Heart left ventricle (tissue), 16 donors: Measurements from ENCODE around the gene C6orf132. TPM values are rescaled to one million over a fixed set of nuclear protein-coding genes. Genes with fewer than 3 reads are reported as not detected.

Source experiments
- ATAC-seq, 4 donors: fragments of 200-7000 bp; cut with Tn5 transposase; one replicate each; pipeline ENCODE4 v1.9.1; 2020 to 2022; ENCODE audit warnings: moderate library complexity in 4 of 4, mild to moderate bottlenecking in 3 of 4, moderate number of reproducible peaks in 1 of 4
- DNase-seq, 5 donors: peaks; one replicate each; pipeline ENCODE4 v3.0.0-alpha.2; 2020
- H3K27ac ChIP-seq, 12 donors: fragments of 200-600 bp; sonication (generic) in 4 of 12; one replicate each; pipeline versions ENCODE4 v1.5.0 to v1.8.0; 2016 to 2022; ENCODE audit warnings: mild to moderate bottlenecking in 2 of 12
- H3K27me3 ChIP-seq, 9 donors: fragments of 200-600 bp; sonication (generic) in 2 of 9; one replicate each; pipeline versions ENCODE4 v1.5.1 to v1.8.0; 2016 to 2022; ENCODE audit warnings: mild to moderate bottlenecking in 3 of 9
- H3K36me3 ChIP-seq, 9 donors: fragments of 200-600 bp; sonication (generic) in 2 of 9; one replicate each; pipeline versions ENCODE4 v1.5.0 to v1.8.0; 2018 to 2022; ENCODE audit warnings: mild to moderate bottlenecking in 2 of 9
- H3K4me1 ChIP-seq, 12 donors: fragments of 200-600 bp; sonication (generic) in 4 of 12; one replicate each; pipeline versions ENCODE4 v1.5.0 to v1.8.0; 2016 to 2022; ENCODE audit warnings: mild to moderate bottlenecking in 3 of 12
- H3K4me3 ChIP-seq, 12 donors: fragments of 200-600 bp; sonication (generic) in 4 of 12; one replicate each; pipeline versions ENCODE4 v1.5.0 to v1.8.0; 2017 to 2022; ENCODE audit warnings: mild to moderate bottlenecking in 9 of 12, moderate library complexity in 4 of 12
- H3K9me3 ChIP-seq, 12 donors: fragments of 200-600 bp; sonication (generic) in 4 of 12; one replicate each; pipeline versions ENCODE4 v1.5.0 to v1.8.0; 2016 to 2022; ENCODE audit warnings: mild to moderate bottlenecking in 1 of 12
- POLR2A ChIP-seq, 2 donors: fragments of 450-650 bp; IDR thresholded peaks; one replicate each; pipeline ENCODE4 v1.6.1; 2017; ENCODE audit warnings: antibody characterized with exemption in 2 of 2, mild to moderate bottlenecking in 2 of 2, moderate library complexity in 2 of 2
- WGBS, 4 donors: extraction: QIAGEN DNeasy Blood & Tissue Kit in 2 of 4; methylation state at CpG; one replicate each; pipeline versions ENCODE4 v1.1.5 to v1.1.7; 2013 to 2018; 5-methylcytosine and 5-hydroxymethylcytosine counted together
- intact Hi-C, 10 donors: fragments of 100-400 bp; cut with DNase I; formaldehyde crosslinking; loops; one replicate each; pipeline versions ENCODE4 v1.11.1 to v1.14.2; 2022
- polyA plus RNA-seq, 2 donors: library from polyadenylated mRNA; stranded (reverse); fragments of 200-250 nt; gene quantifications; one replicate each; pipeline ENCODE4 v1.2.3, GENCODE V29; 2013
- total RNA-seq, 9 donors: library from RNA; depleted of rRNA in 2 of 9; stranded (reverse); fragments of >200 nt in 2 of 9; fragmentation: NEBNext Ultra II Directional in 3 of 9; extraction: Animal tissue kit (Norgen Biotek cat#: 25700) in 3 of 9; gene quantifications; one replicate each; pipeline versions ENCODE4 v1.1.0 to v1.2.4, GENCODE V29; 2016 to 2023
- TF ChIP-seq, protein P1 (sequence below), 12 donors: fragments of 200-600 bp; sonication (generic) in 4 of 12; IDR thresholded peaks; one replicate each; pipeline versions ENCODE4 v1.5.0 to v1.8.0; 2018 to 2022; ENCODE audit warnings: antibody characterized with exemption in 12 of 12, mild to moderate bottlenecking in 5 of 12
- donor health status: ischemic (EF 13 %, LVEDD 7.1; RV severe dilation, severe dysfunction).
- donor health status: healthy with polysubstance abuse.
- donor health status: DM: no; HTN: yes; CAD: no.
- donor health status: DM: no; HTN: no; CAD: no.
- donor health status: ischemic (EF 25% LVEDD 6.9; RV normal size, moderate dysfunction).
- donor health status: ischemic (EF 25% LVEDD 5.7; RV mildly dilated, moderate dysfunction).
- donor health status: healthy.
- donor health status: DM: yes; HTN: yes; CAD: no.
- donor health status: ischemic (EF 35%, LVEDD 5.7; RV mildly dilated, moderate dysfunction).
- donor health status: nonischemic (EF 11% LVEDD 7.7; RV severe dilation, severe dysfunction).
- donor health status: DM: yes; HTN: yes; CAD: no.
- donor health status: PGD.
- donor health status: ischemic (EF 29% LVEDD 5.4; RV normal size, mild dysfunction).
- donor health status: nonischemic (EF 23%, LVEDD 6.1; RV moderate dilation, normal function).

C6orf132 gene
- total and polyA plus RNA-seq, 11 donors = 0.30 to 5.7 (median 2.2) TPM

- Histone ChIP-seq H3K27ac (no peak overlapping the region), H3K36me3 (no peaks in the 10 kb centered on the region), H3K27me3 (no peaks in the 10 kb centered on the region), H3K4me3 (no peak overlapping the region), H3K4me1 (peaks cover 0 to 18% (median 2%) of the 10 kb centered on the region in 12 donors), H3K9me3 (no peaks in the 10 kb centered on the region)
- WGBS, 4 donors = 96 to 100% (median 99%) methylated on average over 1 of the region's 1 CpG
- ATAC-seq (no peak), DNase-seq (no peak)
- TF ChIP-seq POLR2A (IDR thresholded peaks at IDR 0.05) = no peak
- TF ChIP-seq, protein P1, sequence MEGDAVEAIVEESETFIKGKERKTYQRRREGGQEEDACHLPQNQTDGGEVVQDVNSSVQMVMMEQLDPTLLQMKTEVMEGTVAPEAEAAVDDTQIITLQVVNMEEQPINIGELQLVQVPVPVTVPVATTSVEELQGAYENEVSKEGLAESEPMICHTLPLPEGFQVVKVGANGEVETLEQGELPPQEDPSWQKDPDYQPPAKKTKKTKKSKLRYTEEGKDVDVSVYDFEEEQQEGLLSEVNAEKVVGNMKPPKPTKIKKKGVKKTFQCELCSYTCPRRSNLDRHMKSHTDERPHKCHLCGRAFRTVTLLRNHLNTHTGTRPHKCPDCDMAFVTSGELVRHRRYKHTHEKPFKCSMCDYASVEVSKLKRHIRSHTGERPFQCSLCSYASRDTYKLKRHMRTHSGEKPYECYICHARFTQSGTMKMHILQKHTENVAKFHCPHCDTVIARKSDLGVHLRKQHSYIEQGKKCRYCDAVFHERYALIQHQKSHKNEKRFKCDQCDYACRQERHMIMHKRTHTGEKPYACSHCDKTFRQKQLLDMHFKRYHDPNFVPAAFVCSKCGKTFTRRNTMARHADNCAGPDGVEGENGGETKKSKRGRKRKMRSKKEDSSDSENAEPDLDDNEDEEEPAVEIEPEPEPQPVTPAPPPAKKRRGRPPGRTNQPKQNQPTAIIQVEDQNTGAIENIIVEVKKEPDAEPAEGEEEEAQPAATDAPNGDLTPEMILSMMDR (IDR thresholded peaks at IDR 0.05) = no peak
- intact Hi-C loops = no loop called here
Observed at GRCh38 chr6:42095094-42095493, 47.3 kb downstream of the C6orf132 start.

DNA sequence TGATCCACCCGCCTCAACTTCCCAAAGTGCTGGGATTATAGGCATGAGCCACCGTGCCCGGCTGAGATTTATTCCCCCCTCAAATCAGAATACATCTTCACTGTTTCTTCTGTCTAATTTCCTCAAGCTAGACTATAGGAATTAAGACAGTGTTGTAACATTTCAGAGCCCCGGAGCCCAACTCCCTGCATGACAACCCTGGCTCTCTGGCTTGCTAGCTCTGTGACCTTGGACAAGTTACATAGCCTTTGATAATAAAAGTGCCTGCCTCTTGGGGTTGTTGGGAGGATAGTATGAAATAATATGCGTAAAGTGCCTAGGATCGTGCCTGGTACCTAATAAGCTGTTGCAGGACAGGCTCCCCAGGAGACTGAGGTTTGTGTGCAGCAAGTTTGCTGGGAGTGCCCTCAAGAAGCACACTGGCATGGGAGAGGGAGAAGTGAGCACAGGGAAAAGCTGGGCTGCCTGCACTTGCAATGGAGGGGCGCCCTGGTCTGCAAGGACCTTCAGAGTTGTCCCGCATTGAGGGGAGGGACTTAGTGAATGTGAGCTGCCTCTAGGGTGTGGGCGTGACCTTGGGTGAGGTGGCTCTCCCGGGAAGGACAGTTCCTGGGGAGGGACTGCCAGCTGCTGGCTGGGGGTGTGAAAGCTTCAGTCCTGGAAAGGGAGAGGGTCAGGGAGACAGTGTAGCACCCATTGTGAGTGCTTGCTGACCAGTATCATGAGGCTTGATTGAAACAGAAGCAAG is 48.7 kb downstream of the C6orf132 start:
- 57 to 68% (median 64%) methylated on average over 10 of the region's 10 CpGs for WGBS, 4 donors
- intact Hi-C loops = no loop called here
- H3K36me3 ChIP-seq = no peaks in the 10 kb centered on the region
- DNase-seq (peak; percentile 40 to 57 (median 57)), ATAC-seq (peak; percentile 39 to 79 (median 77))
- no peaks in the 10 kb centered on the region for H3K27me3 ChIP-seq
- H3K27ac ChIP-seq = peak overlapping the region in 5 of 12 donors; percentile 8 to 57 (median 41)
- no peaks in the 10 kb centered on the region for H3K9me3 ChIP-seq
- no peak for TF ChIP-seq POLR2A (IDR thresholded peaks at IDR 0.05)
- TF ChIP-seq, protein P1 (IDR thresholded peaks at IDR 0.05) = no peak
- no peak overlapping the region for H3K4me3 ChIP-seq
- peaks cover 0 to 16% (median under 1%) of the 10 kb centered on the region in 12 donors for H3K4me1 ChIP-seq

- DNase-seq = peak in 1 of 5 donors; percentile 18
- Histone ChIP-seq H3K27ac (peak overlapping the region in 1 of 12 donors; percentile 2), H3K4me3 (no peak overlapping the region), H3K4me1 (peaks cover 0 to 25% (median 6%) of the 10 kb centered on the region in 12 donors), H3K27me3 (no peaks in the 10 kb centered on the region), H3K9me3 (no peaks in the 10 kb centered on the region), H3K36me3 (no peaks in the 10 kb centered on the region)
- 78 to 87% (median 85%) methylated on average over 9 of the region's 9 CpGs for WGBS, 4 donors
- TF ChIP-seq, protein P1 (IDR thresholded peaks at IDR 0.05) = no peak
- no peak for TF ChIP-seq POLR2A (IDR thresholded peaks at IDR 0.05)
- intact Hi-C loops = no loop called here
- no peak for ATAC-seq
Observed at GRCh38 chr6:42091718-42092023, 50.7 kb downstream of the C6orf132 start.

- TF ChIP-seq POLR2A (IDR thresholded peaks at IDR 0.05) = no peak
- TF ChIP-seq, protein P1 (IDR thresholded peaks at IDR 0.05) = no peak
- no peaks in the 10 kb centered on the region for H3K36me3 ChIP-seq
- H3K27ac ChIP-seq = no peak overlapping the region
- whole genome bisulfite sequencing, 4 donors = 89 to 97% (median 94%) methylated on average over 10 of the region's 10 CpGs
- no peak for ATAC-seq
- peaks cover 0 to 31% (median 10%) of the 10 kb centered on the region in 12 donors for H3K4me1 ChIP-seq
- no peaks in the 10 kb centered on the region for H3K27me3 ChIP-seq
- no peak overlapping the region for H3K4me3 ChIP-seq
- H3K9me3 ChIP-seq = no peaks in the 10 kb centered on the region
- intact Hi-C loops = no loop called here
- DNase-seq = peak in 1 of 5 donors; percentile 16
Observed at GRCh38 chr6:42090819-42091717, 51.4 kb downstream of the C6orf132 start.
